Keratinocyte (primary cell): ENCODE measurements around the gene CCDC9B. TPM values are rescaled to one million over a fixed set of nuclear protein-coding genes. Genes with fewer than 3 reads are reported as not detected.

Source experiments
- DNase-seq: peaks from one replicate; pipeline ENCODE4 v3.0.0-alpha.2; 2011; ENCODE audit warnings: low read depth, missing footprints, low spot score
- FAIRE-seq: peaks from 2 replicates; lab custom pipeline; 2011; peaks lifted over from hg19 to GRCh38; lab: Jason Lieb, UNC
- H2AFZ ChIP-seq: 2 replicates; pipeline ENCODE4 v1.6.0; 2012; ENCODE audit warnings: low read length, control low read depth, inconsistent platforms; ENCODE audit not compliant: control insufficient read depth
- H3K27ac ChIP-seq: 2 replicates; pipeline ENCODE4 v1.5.1; 2011; ENCODE audit warnings: low read length; ENCODE audit not compliant: control insufficient read depth, insufficient read depth
- H3K27me3 ChIP-seq: 3 replicates; pipeline ENCODE4 v1.6.0; 2011; ENCODE audit warnings: low read length; ENCODE audit not compliant: control insufficient read depth, insufficient read depth; ENCODE audit errors: extremely low read depth
- H3K36me3 ChIP-seq, 2 experiments: 2 replicates in 1 of 2; 3 replicates in 1 of 2; pipeline ENCODE4 v1.5.1; 2011; ENCODE audit warnings: low read length in 2 of 2, mild to moderate bottlenecking in 1 of 2; ENCODE audit not compliant: control insufficient read depth in 2 of 2, insufficient read depth in 2 of 2; ENCODE audit errors: extremely low read depth in 1 of 2
- H3K4me1 ChIP-seq: 3 replicates; pipeline ENCODE4 v1.5.1; 2011; ENCODE audit warnings: low read length; ENCODE audit not compliant: control insufficient read depth, insufficient read depth; ENCODE audit errors: extremely low read depth
- H3K4me2 ChIP-seq: 3 replicates; pipeline ENCODE4 v1.6.0; 2011; ENCODE audit warnings: low read depth, low read length; ENCODE audit not compliant: control insufficient read depth, insufficient read depth; ENCODE audit errors: extremely low read depth
- H3K4me3 ChIP-seq, 3 experiments: fragments of 200-600 bp in 1 of 3; sonication (generic) in 1 of 3; 2 replicates in 2 of 3; 3 replicates in 1 of 3; pipeline ENCODE4 v1.5.1; 2011 to 2016; ENCODE audit warnings: low read length in 3 of 3, mild to moderate bottlenecking in 3 of 3, control low read depth in 2 of 3, inconsistent platforms in 1 of 3, low read depth in 1 of 3, mixed read lengths in 1 of 3, mixed run types in 1 of 3, moderate library complexity in 1 of 3; ENCODE audit not compliant: control insufficient read depth in 2 of 3, insufficient read depth in 2 of 3; ENCODE audit errors: extremely low read depth in 1 of 3
- H3K79me2 ChIP-seq: 2 replicates; pipeline ENCODE4 v1.6.0; 2012; ENCODE audit warnings: low read length; ENCODE audit not compliant: control insufficient read depth, insufficient read depth
- H3K9ac ChIP-seq: 3 replicates; pipeline ENCODE4 v1.6.0; 2011; ENCODE audit warnings: low read length; ENCODE audit not compliant: control insufficient read depth, insufficient read depth; ENCODE audit errors: extremely low read depth
- H3K9me1 ChIP-seq: 3 replicates; pipeline ENCODE4 v1.6.0; 2011; ENCODE audit warnings: low read length; ENCODE audit not compliant: control insufficient read depth, insufficient read depth; ENCODE audit errors: extremely low read depth
- H3K9me3 ChIP-seq: 2 replicates; pipeline ENCODE4 v1.5.1; 2012; ENCODE audit warnings: low read depth, low read length; ENCODE audit not compliant: control insufficient read depth
- H4K20me1 ChIP-seq: 3 replicates; pipeline ENCODE4 v1.6.0; 2011; ENCODE audit warnings: low read length; ENCODE audit not compliant: control insufficient read depth, insufficient read depth; ENCODE audit errors: extremely low read depth
- CTCF ChIP-seq, 3 experiments: IDR thresholded peaks in 1 of 3; conservative IDR thresholded peaks in 1 of 3; optimal IDR thresholded peaks in 1 of 3; 2 replicates in 2 of 3; 3 replicates in 1 of 3; pipeline versions ENCODE3 to v1.5.1; 2011; ENCODE audit warnings: low read length in 3 of 3, mild to moderate bottlenecking in 3 of 3, moderate library complexity in 2 of 3, control low read depth in 1 of 3, inconsistent platforms in 1 of 3; ENCODE audit not compliant: insufficient read depth in 2 of 3; ENCODE audit errors: extremely low read depth in 1 of 3
- EZH2 ChIP-seq: IDR thresholded peaks from one replicate; pipeline ENCODE4 v1.6.1; 2012; ENCODE audit warnings: inconsistent platforms, mild to moderate bottlenecking, low read length, moderate library complexity
- dilution Hi-C: fragments of 300-500 bp; cut with MboI; formaldehyde crosslinking; loops from one replicate; pipeline ENCODE4 v1.7.0; 2020; ENCODE audit warnings: low sequenced_read_pairs; ENCODE audit not compliant: extremely low pct_ligation_motif_present
- polyA minus RNA-seq, 3 experiments: library from RNA; depleted of rRNA, polyadenylated mRNA; stranded (reverse); fragments of >200 nt; gene quantifications; 1 replicate in 1 of 3; 2 replicates in 1 of 3; 3 replicates in 1 of 3; pipeline ENCODE4 v1.2.3, GENCODE V29; 2011
- polyA plus RNA-seq, 5 experiments: library from polyadenylated mRNA; depleted of rRNA in 3 of 5; stranded (reverse) in 3 of 5; stranded (forward) in 1 of 5; unstranded in 1 of 5; fragments of >200 nt; gene quantifications; 1 replicate in 1 of 5; 2 replicates in 3 of 5; 3 replicates in 1 of 5; pipeline versions ENCODE4 v1.2.1 to v1.2.3, GENCODE V29; 2011 to 2012; ENCODE audit warnings: missing spikeins in 2 of 5, low read depth in 1 of 5, low replicate concordance in 1 of 5

Gene CCDC9B
- polyA plus RNA-seq, result 6.3 to 9.6 TPM (median 7.4 TPM) in 3 replicates
- 32.3 TPM for polyA plus RNA-seq (2011; ENCODE audit: low read depth)
- 7.6 and 13.9 TPM in 2 replicates for polyA plus RNA-seq (2011; cell fraction: cytosol; rRNA removed)
- 105 and 122 TPM in 2 replicates for polyA plus RNA-seq (2011; cell fraction: nucleus; rRNA removed)
- polyA plus RNA-seq (2012; ENCODE audit: low replicate concordance), result 22.8 and 85.9 TPM in 2 replicates
- polyA minus RNA-seq, result 27.3 to 109 TPM (median 58.7 TPM) in 3 replicates
- 16.5 TPM for polyA minus RNA-seq (2011; cell fraction: cytosol; rRNA and poly(A)+ RNA removed)
- polyA minus RNA-seq (2011; cell fraction: nucleus; rRNA and poly(A)+ RNA removed), result 44.7 and 58.6 TPM in 2 replicates

GRCh38 chr15:40340740-40341400, at the start of gene CCDC9B:
Gene CCDC9B, minus strand, starts transcription at chr15:40340939. Its CDS starts 120 bp downstream, at chr15:40340819.
- peaks cover 81% of the 10 kb centered on the region for H3K4me1 ChIP-seq
- peak within 1 kb of the TSS; percentile 59 for H2AFZ ChIP-seq
- peak; percentile 56 for FAIRE-seq

GRCh38 chr15:40389824-40390595, 49.3 kb upstream of the CCDC9B start:
- TF ChIP-seq EZH2 (no peak), CTCF (optimal IDR thresholded peaks at IDR 0.05 in 1 of 3, IDR thresholded peaks at IDR 0.05 in 1 of 3, conservative IDR thresholded peaks at IDR 0.05 in 1 of 3; ENCODE audit: extremely low read depth in 1 of 3, insufficient read depth in 2 of 3, low read length in 3 of 3) (no peak)
- dilution Hi-C loops, result no loop called here
- no peaks in the 10 kb centered on the region for H3K9me3 ChIP-seq
- DNase-seq, result no peak
- no peaks in the 10 kb centered on the region for H3K9me1 ChIP-seq
- no peak overlapping the region for H3K9ac ChIP-seq
- peaks cover 7% of the 10 kb centered on the region for H3K79me2 ChIP-seq
- H3K4me2 ChIP-seq, result no peak overlapping the region
- H4K20me1 ChIP-seq, result no peaks in the 10 kb centered on the region
- H3K27me3 ChIP-seq, result no peaks in the 10 kb centered on the region
- peaks cover 25 to 49% of the 10 kb centered on the region in 2 experiments for H3K36me3 ChIP-seq
- FAIRE-seq, result no peak
- no peaks in the 10 kb centered on the region for H3K4me1 ChIP-seq
- H3K27ac ChIP-seq, result no peak overlapping the region
- H2AFZ ChIP-seq, result no peak overlapping the region
- no peak overlapping the region for H3K4me3 ChIP-seq

More at GRCh38 chr15:40340740-40341400, at the start of gene CCDC9B:
- H3K36me3 ChIP-seq, result peaks cover 14 to 19% of the 10 kb centered on the region in 2 experiments
- no peaks in the 10 kb centered on the region for H4K20me1 ChIP-seq
- no peaks in the 10 kb centered on the region for H3K9me1 ChIP-seq
- DNase-seq, result no peak
- H3K9me3 ChIP-seq, result no peaks in the 10 kb centered on the region
- peaks cover 35% of the 10 kb centered on the region for H3K79me2 ChIP-seq
- no peak for TF ChIP-seq CTCF (optimal IDR thresholded peaks at IDR 0.05 in 1 of 3, IDR thresholded peaks at IDR 0.05 in 1 of 3, conservative IDR thresholded peaks at IDR 0.05 in 1 of 3; ENCODE audit: extremely low read depth in 1 of 3, insufficient read depth in 2 of 3, low read length in 3 of 3)
- no peak for TF ChIP-seq EZH2
- peak within 1 kb of the TSS; percentile 96 for H3K9ac ChIP-seq
- dilution Hi-C loops, result no loop called here
- peak within 1 kb of the TSS; percentile 74 to 90 (median 75) for H3K4me3 ChIP-seq
- H3K4me2 ChIP-seq, result peak within 1 kb of the TSS; percentile 97
- H3K27ac ChIP-seq, result peak within 1 kb of the TSS; percentile 91
- no peaks in the 10 kb centered on the region for H3K27me3 ChIP-seq
